Activated T-cell treated with anti-CD3 and anti-CD28 coated beads for 1 hour (primary cell): ENCODE measurements around the gene RNASEH1.
"Not testable (repeated sequence)": the region's sequence is repeated elsewhere in the genome, so short reads cannot be mapped to it uniquely, and the experiment has no call there.

Experiments
- DNase-seq: peaks from one replicate; pipeline ENCODE4 v3.0.0-alpha.2; 2020; ENCODE audit warnings: low read depth

Gene RNASEH1

GRCh38 chr2:3519255-3520205 is 38.6 kb downstream of the RNASEH1 start, which contains the start of gene ADI1:
Gene ADI1, minus strand, starts transcription at chr2:3519531. Its CDS starts 44 bp downstream, at chr2:3519487.
- DNase-seq, result peak; percentile 62

DNA sequence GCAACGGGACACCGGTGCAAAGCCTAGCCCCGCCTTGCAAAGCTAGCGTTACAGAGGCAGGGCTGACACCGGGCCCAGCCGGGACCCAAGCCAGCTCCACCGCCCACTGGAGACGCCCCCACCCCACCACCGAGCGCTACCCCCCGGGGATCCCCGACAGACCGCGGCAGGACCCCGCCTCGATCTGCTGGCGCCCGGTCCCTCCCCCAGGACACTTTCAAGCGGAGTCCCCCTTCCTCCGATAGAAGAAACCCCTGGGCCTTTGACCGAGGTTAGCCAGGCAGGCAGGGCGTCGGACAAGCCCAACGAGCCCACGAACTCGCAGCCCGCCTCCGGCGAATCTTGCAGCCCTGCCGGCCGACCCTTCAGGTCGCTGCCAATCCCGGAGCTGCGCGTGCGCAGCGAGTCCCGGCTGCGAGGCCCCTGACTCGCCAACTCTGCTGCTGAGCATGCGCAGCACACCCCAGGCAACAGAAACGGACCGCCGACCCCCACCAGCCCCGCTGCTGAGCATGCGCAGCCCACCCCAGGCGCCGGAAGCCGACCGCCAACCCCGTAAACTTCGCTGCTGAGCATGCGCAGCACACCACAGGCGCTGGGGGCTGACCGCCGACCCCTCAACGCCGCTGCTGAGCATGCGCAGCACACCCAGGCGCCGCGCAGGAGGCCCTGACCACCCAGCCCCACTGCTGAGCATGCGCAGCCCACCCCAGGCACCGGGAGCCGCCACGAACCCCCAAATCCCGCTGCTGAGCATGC is 39.5 kb downstream of the RNASEH1 start:
- DNase-seq, result peak; percentile 95

DNA sequence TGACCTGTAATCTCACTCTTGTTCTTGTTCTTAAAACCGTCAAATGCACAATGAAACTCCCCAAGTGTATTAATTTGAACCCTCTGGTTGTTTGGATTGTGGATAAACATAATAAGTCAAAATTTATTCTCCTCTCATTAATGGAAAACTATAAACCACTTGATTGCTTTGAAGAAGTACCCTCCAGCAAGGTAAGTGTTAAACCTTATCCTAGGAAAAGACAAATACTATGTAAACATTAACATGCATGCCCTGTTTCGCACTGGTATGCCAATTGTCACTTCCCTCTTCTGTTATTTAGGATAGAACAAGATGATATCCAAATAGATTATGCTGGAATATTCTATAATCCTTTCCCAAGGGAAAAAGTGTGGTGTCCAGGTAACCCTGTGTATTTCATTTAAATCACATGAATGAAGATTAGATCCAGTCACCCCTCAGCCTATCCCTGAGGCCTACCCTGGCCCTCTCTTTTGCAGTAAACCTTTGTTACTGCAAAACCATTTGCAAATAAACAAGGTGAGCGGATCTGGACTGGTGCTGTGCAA is 40.1 kb downstream of the RNASEH1 start:
- no peak for DNase-seq

GRCh38 chr2:3516831-3517230 is 41.3 kb downstream of the RNASEH1 start:
- DNase-seq, result no peak

DNA sequence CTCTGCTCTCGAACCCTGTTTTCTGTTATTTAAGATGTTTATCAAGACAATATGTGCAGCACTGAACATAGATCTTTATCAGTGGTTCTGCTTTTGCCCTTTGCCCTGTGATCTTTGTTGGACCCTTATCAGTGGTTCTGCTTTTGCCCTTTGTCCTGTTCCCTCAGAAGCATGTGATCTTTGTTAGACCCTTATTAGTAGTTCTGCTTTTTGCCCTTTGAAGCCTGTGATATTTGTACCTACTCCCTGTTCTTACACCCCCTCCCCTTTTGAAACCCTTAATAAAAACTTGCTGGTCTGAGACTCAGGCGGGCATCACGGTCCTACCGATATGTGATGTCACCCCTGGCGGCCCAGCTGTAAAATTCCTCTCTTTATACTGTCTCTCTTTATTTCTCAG is 42.7 kb downstream of the RNASEH1 start:
- not testable (repeated sequence) for DNase-seq

DNA sequence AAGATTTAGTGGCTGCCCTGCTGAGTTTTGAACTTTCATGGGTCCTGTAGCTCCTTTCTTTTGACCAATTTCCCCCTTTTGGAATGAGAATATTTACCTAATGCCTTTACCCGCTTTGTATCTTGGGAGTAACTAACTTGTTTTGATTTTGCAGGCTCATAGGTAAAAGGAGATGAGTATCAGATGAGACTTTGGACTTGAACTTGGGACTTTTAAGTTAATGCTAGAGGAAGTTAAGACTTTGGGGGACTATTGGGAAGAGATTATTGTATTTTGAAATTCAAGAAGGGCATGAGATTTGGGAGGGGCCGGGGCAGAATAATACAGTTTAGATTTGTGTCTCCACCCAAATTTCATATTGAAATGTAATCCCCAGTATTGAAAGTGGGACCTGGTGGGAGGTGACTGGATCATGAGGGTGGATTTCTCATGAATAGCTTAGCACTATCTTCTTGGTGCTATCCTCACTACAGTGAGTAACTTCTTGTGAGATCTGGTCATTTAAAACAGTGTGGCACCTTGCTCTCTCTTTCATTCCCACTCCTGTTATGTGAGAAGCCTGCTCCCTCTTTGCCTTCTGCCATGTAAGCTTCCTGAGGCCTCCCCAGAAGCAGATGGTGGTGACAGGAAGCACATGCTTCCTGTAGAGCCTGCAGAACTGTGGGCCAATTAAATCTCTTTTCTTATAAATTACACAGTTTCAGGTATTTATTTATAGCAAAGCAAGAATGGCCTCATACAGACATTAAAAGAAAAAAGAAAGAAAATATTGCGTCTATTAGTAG is 44.9 kb downstream of the RNASEH1 start:
- no peak for DNase-seq

GRCh38 chr2:3512086-3512485 is 46.0 kb downstream of the RNASEH1 start:
- no peak for DNase-seq

GRCh38 chr2:3505771-3506170 is 52.4 kb downstream of the RNASEH1 start:
- DNase-seq, result no peak

GRCh38 chr2:3504741-3505140 is 53.4 kb downstream of the RNASEH1 start:
- no peak for DNase-seq

- no peak for DNase-seq
Measured at GRCh38 chr2:3503483-3503882, 54.6 kb downstream of the RNASEH1 start.

DNA sequence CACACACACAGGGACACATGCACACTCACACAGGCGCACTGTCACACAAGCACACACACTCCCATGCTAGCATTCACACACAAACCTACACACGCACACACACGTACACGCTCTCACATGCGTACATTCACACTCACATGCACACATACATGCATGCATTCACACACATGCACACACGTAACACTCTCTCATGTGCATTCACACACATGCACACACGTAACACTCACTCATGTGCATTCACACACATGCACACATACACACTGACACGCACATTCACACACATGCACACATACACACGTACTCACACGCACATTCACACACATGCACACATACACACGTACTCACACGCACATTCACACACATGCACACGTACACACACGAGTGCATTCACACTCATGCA is 55.1 kb downstream of the RNASEH1 start:
- no peak for DNase-seq

DNA sequence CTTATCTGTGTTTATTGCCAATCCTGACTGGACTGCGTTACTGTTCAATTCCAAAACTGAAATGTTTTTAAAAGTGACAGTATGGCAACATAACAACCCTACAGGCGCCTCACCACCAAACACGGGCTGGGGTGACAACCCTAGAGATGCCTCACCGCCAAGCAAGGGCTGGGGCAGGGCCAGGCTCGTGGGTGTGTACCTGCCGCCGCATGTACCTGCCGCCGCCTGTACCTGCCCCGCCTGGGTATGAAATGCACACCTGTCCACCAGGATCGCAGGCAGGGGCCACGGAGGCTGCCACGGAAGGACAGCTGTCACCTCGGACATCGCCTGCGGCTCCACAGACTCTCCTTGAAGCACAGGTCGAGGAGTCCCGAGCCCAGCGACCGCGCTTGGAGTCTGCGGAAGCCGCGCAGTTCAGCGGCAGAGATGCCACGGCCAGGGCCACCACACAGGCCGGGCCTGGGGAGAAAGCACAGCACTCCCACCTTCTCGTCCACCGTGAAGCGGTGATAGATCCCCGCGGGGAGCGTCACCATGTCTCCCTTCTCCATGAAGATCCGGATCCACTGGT is 57.7 kb downstream of the RNASEH1 start:
- DNase-seq, result no peak

DNA sequence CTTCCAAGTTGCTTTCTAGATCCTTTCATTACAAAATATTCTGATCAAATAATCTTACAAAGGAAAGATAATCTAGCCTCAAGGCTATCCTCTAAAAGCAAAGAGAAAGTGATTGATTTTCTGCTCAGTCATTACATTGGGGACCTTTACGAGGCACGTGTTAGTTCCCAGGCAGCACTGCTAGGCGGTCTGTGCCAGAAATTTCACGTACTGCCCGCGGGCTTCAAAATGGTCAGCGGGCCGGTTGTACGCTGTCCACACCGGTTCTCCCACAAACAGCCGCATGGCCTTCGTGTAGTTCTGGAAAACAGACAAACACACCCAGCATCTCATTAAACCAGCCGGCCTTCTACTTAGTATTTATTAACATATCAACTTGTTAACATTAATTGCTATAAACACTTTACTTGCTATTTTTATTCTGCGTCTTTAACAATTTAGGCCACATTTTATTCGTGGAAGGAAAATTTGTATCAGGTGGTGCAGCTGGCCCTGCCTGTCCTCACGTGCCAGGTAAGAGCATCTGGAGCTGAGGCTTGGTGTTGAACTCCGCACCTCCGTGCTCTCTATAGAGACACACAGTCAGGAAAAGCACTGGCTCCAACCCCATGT is 59.2 kb downstream of the RNASEH1 start:
- no peak for DNase-seq

GRCh38 chr2:3496708-3497080 is 61.4 kb downstream of the RNASEH1 start:
- DNase-seq, result not testable (repeated sequence)
